ENCODE measurements around the gene ZNF853.

ZNF853 gene

GRCh38 chr7:6600093-6600492, 15.3 kb upstream of the ZNF853 start:
- in situ Hi-C loops (cut with HindIII; ENCODE audit: low pct_ligation_motif_present, low pct_unique_long_range_greater_than_20kb, low sequenced_read_pairs): no loop called here
- DNase-seq: no peak

GRCh38 chr7:6604458-6604857, 11.0 kb upstream of the ZNF853 start:
- no peak for DNase-seq
- in situ Hi-C loops (cut with HindIII; ENCODE audit: low pct_ligation_motif_present, low pct_unique_long_range_greater_than_20kb, low sequenced_read_pairs): no loop called here

GRCh38 chr7:6606866-6607583, 8.4 kb upstream of the ZNF853 start:
- in situ Hi-C loops (cut with HindIII; ENCODE audit: low pct_ligation_motif_present, low pct_unique_long_range_greater_than_20kb, low sequenced_read_pairs): no loop called here
- no peak for DNase-seq

GRCh38 chr7:6607651-6608051, 7.8 kb upstream of the ZNF853 start:
- in situ Hi-C loops (cut with HindIII; ENCODE audit: low pct_ligation_motif_present, low pct_unique_long_range_greater_than_20kb, low sequenced_read_pairs): no loop called here
- DNase-seq: no peak

DNA sequence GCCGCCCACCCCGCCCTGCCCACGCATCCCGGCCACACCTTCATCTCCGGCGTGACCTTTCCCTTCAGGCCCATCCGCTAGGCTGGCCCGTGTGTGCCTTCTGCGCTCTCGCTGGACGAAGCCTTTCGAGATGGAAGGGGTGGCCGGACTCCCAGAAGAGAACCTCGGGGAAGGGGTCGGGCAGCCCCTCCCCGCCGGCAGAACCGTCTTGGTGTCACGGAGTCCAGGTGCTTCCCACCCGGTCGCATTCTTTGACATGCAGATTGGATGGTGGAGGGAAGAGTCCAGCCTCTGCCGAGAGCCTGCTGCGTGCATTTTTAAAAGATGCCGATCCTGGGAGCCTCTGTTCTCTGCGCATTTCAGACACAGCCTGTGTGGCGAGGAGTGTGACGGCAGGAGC, 7.3 kb upstream of the ZNF853 start:
- in situ Hi-C loops (cut with HindIII; ENCODE audit: low pct_ligation_motif_present, low pct_unique_long_range_greater_than_20kb, low sequenced_read_pairs): no loop called here
- DNase-seq: no peak

DNA sequence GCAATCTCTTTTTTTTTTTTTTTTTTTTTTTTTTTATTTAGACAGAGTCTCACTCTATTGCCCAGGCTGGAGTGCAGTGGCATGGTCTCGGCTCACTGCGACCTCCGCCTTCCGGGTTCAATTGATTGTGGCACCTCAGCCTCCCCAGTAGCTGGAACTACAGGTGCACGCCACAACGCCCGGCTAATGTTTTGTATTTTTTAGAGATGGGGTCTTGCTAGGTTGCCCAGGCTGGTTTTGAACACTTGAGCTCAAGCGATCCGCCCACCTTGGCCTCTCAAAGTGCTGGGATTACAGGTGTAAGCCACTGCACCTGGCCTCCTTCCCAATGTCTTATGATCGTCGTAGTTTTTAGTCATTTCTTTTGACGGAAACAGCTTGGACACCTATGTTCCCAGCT, 6.6 kb upstream of the ZNF853 start:
- no peak for DNase-seq
- in situ Hi-C loops (cut with HindIII; ENCODE audit: low pct_ligation_motif_present, low pct_unique_long_range_greater_than_20kb, low sequenced_read_pairs): no loop called here

- in situ Hi-C loops (cut with HindIII; ENCODE audit: low pct_ligation_motif_present, low pct_unique_long_range_greater_than_20kb, low sequenced_read_pairs): no loop called here
- DNase-seq: no peak
Observed at GRCh38 chr7:6612819-6613218, 2.6 kb upstream of the ZNF853 start.

DNA sequence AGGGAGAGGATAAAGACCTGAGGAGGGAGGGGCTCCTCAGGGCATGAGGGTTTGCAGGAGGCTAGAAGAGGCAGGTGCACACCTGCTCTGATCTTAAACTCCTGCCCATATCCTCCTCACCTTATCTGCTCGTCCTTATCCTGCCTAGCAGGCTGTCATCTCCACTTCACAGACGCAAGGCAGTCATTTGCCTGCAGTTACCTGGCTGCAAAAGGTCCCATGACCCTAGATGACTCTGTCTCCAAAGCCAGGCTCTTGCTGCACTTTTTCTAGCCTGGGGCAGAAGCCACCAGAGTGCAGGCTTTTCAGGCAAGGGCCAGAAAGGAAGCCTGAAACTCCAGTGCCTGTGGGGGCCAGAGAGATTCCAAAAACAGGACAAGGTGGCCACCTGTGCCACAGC, 1.7 kb upstream of the ZNF853 start:
- in situ Hi-C loops (cut with HindIII; ENCODE audit: low pct_ligation_motif_present, low pct_unique_long_range_greater_than_20kb, low sequenced_read_pairs): no loop called here
- no peak for DNase-seq

DNA sequence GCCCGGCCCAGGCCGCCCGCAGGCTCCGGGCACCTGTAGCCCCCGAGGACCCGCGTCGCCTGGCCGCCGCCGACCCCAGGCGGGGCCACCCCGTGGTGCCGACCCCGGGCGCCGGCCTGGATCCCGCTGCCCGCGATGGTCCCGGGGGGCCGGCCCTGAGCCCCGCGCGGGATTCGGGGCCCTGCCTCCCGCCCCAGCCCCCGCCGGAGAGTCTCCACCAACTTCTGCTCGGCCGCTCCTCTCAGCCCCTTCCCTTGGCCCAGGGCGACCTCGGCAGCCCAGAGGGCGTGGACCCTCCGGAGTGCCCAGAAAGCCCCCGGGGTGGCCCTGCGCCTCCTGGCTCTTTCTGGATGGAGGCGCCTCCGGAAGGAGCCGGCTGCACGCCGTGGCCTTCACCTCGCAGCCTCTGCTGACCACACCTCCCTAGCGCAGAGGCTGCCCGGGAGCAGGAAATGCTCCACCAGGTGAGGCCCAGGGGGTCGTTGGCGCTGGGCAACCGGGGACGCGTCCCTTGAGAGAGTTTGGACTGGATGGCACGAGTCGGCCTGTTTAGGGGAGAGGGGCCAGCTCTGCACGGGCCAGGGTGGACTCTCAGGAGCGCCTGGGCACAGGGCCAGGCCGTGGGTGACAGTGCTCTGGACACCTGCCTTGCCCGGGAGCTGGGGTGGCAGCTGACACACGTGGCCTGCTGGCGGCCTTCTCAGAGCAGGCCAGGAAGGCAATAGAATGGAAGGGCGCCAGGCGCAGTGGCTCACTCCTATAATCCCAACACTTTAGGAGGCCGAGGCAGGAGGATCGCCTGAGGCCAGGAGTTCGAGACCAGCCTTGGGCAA, 529 bp downstream of the ZNF853 start:
- peak; percentile 43 for DNase-seq
- in situ Hi-C loops (cut with HindIII; ENCODE audit: low pct_ligation_motif_present, low pct_unique_long_range_greater_than_20kb, low sequenced_read_pairs): no loop called here

GRCh38 chr7:6616854-6617643, 1.6 kb downstream of the ZNF853 start:
- in situ Hi-C loops (cut with HindIII; ENCODE audit: low pct_ligation_motif_present, low pct_unique_long_range_greater_than_20kb, low sequenced_read_pairs): no loop called here
- no peak for DNase-seq

- no peak for DNase-seq
- in situ Hi-C loops (cut with HindIII; ENCODE audit: low pct_ligation_motif_present, low pct_unique_long_range_greater_than_20kb, low sequenced_read_pairs): no loop called here
Observed at GRCh38 chr7:6618621-6619020, 3.2 kb downstream of the ZNF853 start.

- no peak for DNase-seq
Observed at GRCh38 chr7:6619961-6620360, 4.6 kb downstream of the ZNF853 start.

GRCh38 chr7:6621195-6622133, 6.1 kb downstream of the ZNF853 start:
- no peak for DNase-seq
- in situ Hi-C loops (cut with HindIII; ENCODE audit: low pct_ligation_motif_present, low pct_unique_long_range_greater_than_20kb, low sequenced_read_pairs): no loop called here

More at GRCh38 chr7:6619961-6620360, 4.6 kb downstream of the ZNF853 start:
- in situ Hi-C loops (cut with HindIII; ENCODE audit: low pct_ligation_motif_present, low pct_unique_long_range_greater_than_20kb, low sequenced_read_pairs): no loop called here

- in situ Hi-C loops (cut with HindIII; ENCODE audit: low pct_ligation_motif_present, low pct_unique_long_range_greater_than_20kb, low sequenced_read_pairs): no loop called here
- no peak for DNase-seq
Observed at GRCh38 chr7:6622134-6622710, 6.8 kb downstream of the ZNF853 start.

DNA sequence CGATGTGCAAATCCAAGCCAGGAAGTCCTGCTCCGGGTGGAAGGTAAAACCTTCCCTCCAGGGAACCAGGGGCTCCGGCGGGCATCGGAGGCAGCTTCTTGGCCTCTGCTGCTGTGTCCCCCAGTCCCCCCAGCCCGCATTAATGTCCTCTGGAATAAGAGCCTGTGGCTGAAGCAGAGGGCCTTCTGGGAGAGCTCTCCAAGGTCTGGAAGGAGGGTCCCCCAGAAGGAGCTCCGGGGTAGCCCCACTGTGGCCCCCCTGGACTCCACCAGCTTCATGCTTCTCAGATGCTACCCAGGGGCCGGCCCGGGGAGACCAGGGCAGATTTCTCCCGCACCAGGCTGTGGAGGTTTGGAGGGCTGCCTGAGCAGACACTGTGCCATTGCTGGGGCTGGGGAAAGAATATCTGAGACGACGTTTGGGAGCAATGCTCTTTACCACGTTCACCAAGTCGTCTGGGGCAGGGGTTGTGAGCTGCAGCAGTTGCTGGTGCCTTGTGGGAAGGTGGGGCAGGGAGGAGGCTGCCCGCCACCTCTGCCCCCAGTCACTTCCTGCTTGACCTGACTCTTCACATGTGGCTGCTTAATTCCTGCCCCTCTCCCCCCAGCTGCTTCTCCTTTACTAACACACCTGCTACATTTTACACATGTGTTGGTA, 8.3 kb downstream of the ZNF853 start:
- in situ Hi-C loops (cut with HindIII; ENCODE audit: low pct_ligation_motif_present, low pct_unique_long_range_greater_than_20kb, low sequenced_read_pairs): no loop called here
- no peak for DNase-seq

DNA sequence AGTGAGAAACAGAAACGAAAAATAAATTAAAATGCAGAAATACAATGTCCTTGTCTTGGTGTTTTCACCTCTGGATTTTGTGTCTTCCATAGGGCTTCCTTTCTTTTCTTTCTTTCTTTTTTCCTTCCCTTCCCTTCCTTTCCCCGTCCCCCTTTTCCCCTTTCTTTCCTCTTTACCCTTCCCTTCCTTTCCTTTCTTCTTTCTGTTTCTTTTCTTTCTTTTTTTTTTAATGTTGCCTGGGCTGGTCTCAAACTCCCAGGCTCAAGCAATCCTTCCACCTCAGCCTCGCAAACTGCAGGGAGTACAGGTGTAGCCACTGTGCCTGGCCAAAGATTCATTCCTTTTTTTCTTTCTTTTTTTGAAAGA, 8.8 kb downstream of the ZNF853 start:
- DNase-seq: no peak
- in situ Hi-C loops (cut with HindIII; ENCODE audit: low pct_ligation_motif_present, low pct_unique_long_range_greater_than_20kb, low sequenced_read_pairs): no loop called here

GRCh38 chr7:6628045-6628444, 12.6 kb downstream of the ZNF853 start:
- DNase-seq: no peak
- in situ Hi-C loops (cut with HindIII; ENCODE audit: low pct_ligation_motif_present, low pct_unique_long_range_greater_than_20kb, low sequenced_read_pairs): no loop called here
